Osteoblast (primary cell): ENCODE data around the gene SPATA16. TPM values are rescaled to one million over a fixed set of nuclear protein-coding genes. Genes with fewer than 3 reads are reported as not detected.

Source experiments
- DNase-seq: peaks from one replicate; pipeline ENCODE4 v3.0.0; 2011; ENCODE audit warnings: low spot score, mixed read lengths; ENCODE audit not compliant: insufficient read length; ENCODE audit errors: missing footprints
- H2AFZ ChIP-seq: 2 replicates; pipeline ENCODE4 v1.6.0; 2011; ENCODE audit warnings: mild to moderate bottlenecking, low read length
- H3K27ac ChIP-seq: 2 replicates; pipeline ENCODE4 v1.5.1; 2011; ENCODE audit warnings: mild to moderate bottlenecking, low read depth, low read length, moderate library complexity
- H3K27me3 ChIP-seq: 2 replicates; pipeline ENCODE4 v1.6.0; 2012; ENCODE audit warnings: mild to moderate bottlenecking, control low read depth, inconsistent platforms, low read length, moderate library complexity; ENCODE audit not compliant: insufficient read depth
- H3K36me3 ChIP-seq: 2 replicates; pipeline ENCODE4 v1.5.1; 2011; ENCODE audit warnings: mild to moderate bottlenecking, low read length, control low read depth, moderate library complexity; ENCODE audit not compliant: insufficient read depth
- H3K4me1 ChIP-seq: 2 replicates; pipeline ENCODE4 v1.5.1; 2011; ENCODE audit warnings: mild to moderate bottlenecking, low read length, control low read depth, moderate library complexity; ENCODE audit not compliant: insufficient read depth
- H3K4me2 ChIP-seq: 2 replicates; pipeline ENCODE4 v1.6.0; 2011; ENCODE audit warnings: mild to moderate bottlenecking, low read length; ENCODE audit not compliant: insufficient read depth
- H3K4me3 ChIP-seq: fragments of 200-600 bp; sonication (generic); 3 replicates; pipeline ENCODE4 v1.5.1; 2012; ENCODE audit warnings: mild to moderate bottlenecking, low read length, inconsistent platforms; ENCODE audit not compliant: insufficient read depth
- H3K79me2 ChIP-seq: 2 replicates; pipeline ENCODE4 v1.6.0; 2012; ENCODE audit warnings: mild to moderate bottlenecking, low read length, control low read depth, inconsistent platforms; ENCODE audit not compliant: insufficient read depth
- H3K9me3 ChIP-seq: 2 replicates; pipeline ENCODE4 v1.5.1; 2011; ENCODE audit warnings: low read depth, low read length, control low read depth
- H4K20me1 ChIP-seq: 2 replicates; pipeline ENCODE4 v1.6.0; 2012; ENCODE audit warnings: mild to moderate bottlenecking, low read length, control low read depth; ENCODE audit not compliant: insufficient read depth
- CTCF ChIP-seq: IDR thresholded peaks from 2 replicates; pipeline ENCODE4 v1.5.1; 2011; ENCODE audit warnings: mild to moderate bottlenecking, low read depth, low read length, moderate library complexity; ENCODE audit errors: extremely low read depth
- total RNA-seq: library from RNA; depleted of rRNA; stranded (reverse); fragments of >200 nt; gene quantifications from 2 replicates; pipeline ENCODE4 v1.2.3, GENCODE V29; 2012

SPATA16 gene
- total RNA-seq, 1 donor = not detected

- Histone ChIP-seq H3K27me3 (no peaks in the 10 kb centered on the region), H3K27ac (no peak overlapping the region), H2AFZ (no peak overlapping the region), H3K9me3 (no peaks in the 10 kb centered on the region), H3K36me3 (no peaks in the 10 kb centered on the region), H3K4me3 (no peak overlapping the region), H3K4me2 (no peak overlapping the region), H3K79me2 (no peaks in the 10 kb centered on the region), H4K20me1 (no peaks in the 10 kb centered on the region), H3K4me1 (no peaks in the 10 kb centered on the region)
- TF ChIP-seq CTCF = no peak
- DNase-seq = no peak
Measured at GRCh38 chr3:173090492-173090891, 50.5 kb downstream of the SPATA16 start.

- H3K4me2 ChIP-seq = no peak overlapping the region
- TF ChIP-seq CTCF = no peak
- no peak for DNase-seq
- no peaks in the 10 kb centered on the region for H3K9me3 ChIP-seq
- no peak overlapping the region for H3K27ac ChIP-seq
- H4K20me1 ChIP-seq = no peaks in the 10 kb centered on the region
- H2AFZ ChIP-seq = no peak overlapping the region
- H3K4me1 ChIP-seq = no peaks in the 10 kb centered on the region
- no peaks in the 10 kb centered on the region for H3K27me3 ChIP-seq
- H3K4me3 ChIP-seq = no peak overlapping the region
- H3K79me2 ChIP-seq = no peaks in the 10 kb centered on the region
- no peaks in the 10 kb centered on the region for H3K36me3 ChIP-seq
Measured at GRCh38 chr3:173089283-173089682, 51.8 kb downstream of the SPATA16 start.

- Histone ChIP-seq H3K4me2 (no peak overlapping the region), H4K20me1 (no peaks in the 10 kb centered on the region), H3K79me2 (no peaks in the 10 kb centered on the region), H2AFZ (no peak overlapping the region), H3K36me3 (no peaks in the 10 kb centered on the region), H3K27ac (no peak overlapping the region), H3K4me1 (no peaks in the 10 kb centered on the region), H3K9me3 (no peaks in the 10 kb centered on the region), H3K4me3 (no peak overlapping the region), H3K27me3 (no peaks in the 10 kb centered on the region)
- TF ChIP-seq CTCF = no peak
- DNase-seq = no peak
Measured at GRCh38 chr3:173078525-173078924, 62.5 kb downstream of the SPATA16 start.

- Histone ChIP-seq H2AFZ (no peak overlapping the region), H3K27ac (no peak overlapping the region)
Measured at GRCh38 chr3:173066044-173067004, 74.7 kb downstream of the SPATA16 start.

More at GRCh38 chr3:173066044-173067004, 74.7 kb downstream of the SPATA16 start:
- H3K9me3 ChIP-seq = no peaks in the 10 kb centered on the region
- TF ChIP-seq CTCF = no peak
- no peaks in the 10 kb centered on the region for H3K36me3 ChIP-seq
- H3K4me3 ChIP-seq = no peak overlapping the region
- H3K4me1 ChIP-seq = no peaks in the 10 kb centered on the region
- DNase-seq = peak; percentile 43
- no peaks in the 10 kb centered on the region for H3K27me3 ChIP-seq
- no peak overlapping the region for H3K4me2 ChIP-seq
- no peaks in the 10 kb centered on the region for H3K79me2 ChIP-seq
- no peaks in the 10 kb centered on the region for H4K20me1 ChIP-seq
